IPS-20b (cell line): Measurements from ENCODE around the gene SLC25A13.
"Not testable (repeated sequence)": the region's sequence is repeated elsewhere in the genome, so short reads cannot be mapped to it uniquely, and the experiment has no call there.

Source experiments
- H3K27ac ChIP-seq: one replicate; pipeline ENCODE4 v1.5.1; 2013; ENCODE audit warnings: low read length
- H3K27me3 ChIP-seq: 2 replicates; pipeline ENCODE4 v1.6.1; 2013; ENCODE audit warnings: mild to moderate bottlenecking, low read length, inconsistent platforms; ENCODE audit not compliant: insufficient read depth
- H3K36me3 ChIP-seq: 2 replicates; pipeline ENCODE4 v1.6.1; 2013; ENCODE audit warnings: low read depth, mild to moderate bottlenecking, inconsistent platforms, low read length, moderate library complexity; ENCODE audit not compliant: insufficient read depth
- H3K4me1 ChIP-seq: 2 replicates; pipeline ENCODE4 v1.6.1; 2013; ENCODE audit warnings: mild to moderate bottlenecking, control low read depth, inconsistent platforms, low read length, moderate library complexity; ENCODE audit not compliant: insufficient read depth
- H3K4me3 ChIP-seq: 2 replicates; pipeline ENCODE4 v1.5.1; 2013; ENCODE audit warnings: mild to moderate bottlenecking, low read length, inconsistent platforms
- H3K9ac ChIP-seq: 2 replicates; pipeline ENCODE4 v1.6.1; 2013; ENCODE audit warnings: low read depth, mild to moderate bottlenecking, inconsistent platforms, low read length, moderate library complexity
- H3K9me3 ChIP-seq: 2 replicates; pipeline ENCODE4 v1.6.1; 2013; ENCODE audit warnings: mild to moderate bottlenecking, low read depth, low read length, inconsistent platforms; ENCODE audit not compliant: insufficient read depth

Gene SLC25A13, protein sequence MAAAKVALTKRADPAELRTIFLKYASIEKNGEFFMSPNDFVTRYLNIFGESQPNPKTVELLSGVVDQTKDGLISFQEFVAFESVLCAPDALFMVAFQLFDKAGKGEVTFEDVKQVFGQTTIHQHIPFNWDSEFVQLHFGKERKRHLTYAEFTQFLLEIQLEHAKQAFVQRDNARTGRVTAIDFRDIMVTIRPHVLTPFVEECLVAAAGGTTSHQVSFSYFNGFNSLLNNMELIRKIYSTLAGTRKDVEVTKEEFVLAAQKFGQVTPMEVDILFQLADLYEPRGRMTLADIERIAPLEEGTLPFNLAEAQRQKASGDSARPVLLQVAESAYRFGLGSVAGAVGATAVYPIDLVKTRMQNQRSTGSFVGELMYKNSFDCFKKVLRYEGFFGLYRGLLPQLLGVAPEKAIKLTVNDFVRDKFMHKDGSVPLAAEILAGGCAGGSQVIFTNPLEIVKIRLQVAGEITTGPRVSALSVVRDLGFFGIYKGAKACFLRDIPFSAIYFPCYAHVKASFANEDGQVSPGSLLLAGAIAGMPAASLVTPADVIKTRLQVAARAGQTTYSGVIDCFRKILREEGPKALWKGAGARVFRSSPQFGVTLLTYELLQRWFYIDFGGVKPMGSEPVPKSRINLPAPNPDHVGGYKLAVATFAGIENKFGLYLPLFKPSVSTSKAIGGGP

GRCh38 chr7:96321658-96322372 is at the start of gene SLC25A13:
TSS of gene SLC25A13 (minus strand) at chr7:96322098. CDS start at chr7:96321956, 142 bp downstream.
- no peaks in the 10 kb centered on the region for H3K9me3 ChIP-seq
- no peaks in the 10 kb centered on the region for H3K36me3 ChIP-seq
- peak within 1 kb of the TSS; percentile 69 for H3K4me3 ChIP-seq
- H3K27ac ChIP-seq = peak within 1 kb of the TSS; percentile 91
- peak within 1 kb of the TSS; percentile 91 for H3K9ac ChIP-seq
- H3K27me3 ChIP-seq = no peaks in the 10 kb centered on the region
- peaks cover 13% of the 10 kb centered on the region; the same call in 1 of the 2 replicates for H3K4me1 ChIP-seq

DNA sequence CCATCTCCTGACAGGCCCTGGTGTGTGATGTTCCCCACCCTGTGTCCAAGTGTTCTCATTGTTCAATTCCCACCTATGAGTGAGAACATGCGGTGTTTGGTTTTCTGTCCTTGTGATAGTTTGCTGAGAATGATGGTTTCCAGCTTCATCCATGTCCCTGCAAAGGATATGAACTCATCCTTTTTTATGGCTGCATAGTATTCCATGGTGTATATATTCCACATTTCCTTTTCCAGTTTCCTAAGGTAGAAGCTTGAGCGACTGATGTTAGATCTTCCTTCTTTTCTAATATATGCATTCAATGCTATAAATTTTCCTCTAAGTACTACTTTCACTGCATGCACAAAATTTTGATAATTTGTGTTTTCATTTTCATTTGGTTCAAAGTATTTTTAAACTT is 44.0 kb upstream of the SLC25A13 start:
- not testable (repeated sequence) for H3K4me3 ChIP-seq

GRCh38 chr7:96361116-96361857 is 39.4 kb upstream of the SLC25A13 start:
- H3K4me3 ChIP-seq = no peak overlapping the region
- H3K9ac ChIP-seq = no peak overlapping the region
- H3K9me3 ChIP-seq = no peaks in the 10 kb centered on the region
- no peak overlapping the region for H3K27ac ChIP-seq
- no peaks in the 10 kb centered on the region for H3K27me3 ChIP-seq
- H3K36me3 ChIP-seq = no peaks in the 10 kb centered on the region
- no peaks in the 10 kb centered on the region for H3K4me1 ChIP-seq

More for the DNA sequence above, 44.0 kb upstream of the SLC25A13 start:
- H3K9me3 ChIP-seq, H3K9ac ChIP-seq, H3K27me3 ChIP-seq, H3K27ac ChIP-seq, H3K4me1 ChIP-seq, H3K36me3 ChIP-seq: not testable (repeated sequence)

GRCh38 chr7:96359876-96360275 is 38.0 kb upstream of the SLC25A13 start:
- no peak overlapping the region for H3K4me3 ChIP-seq
- H3K9ac ChIP-seq = no peak overlapping the region
- H3K36me3 ChIP-seq = no peaks in the 10 kb centered on the region

DNA sequence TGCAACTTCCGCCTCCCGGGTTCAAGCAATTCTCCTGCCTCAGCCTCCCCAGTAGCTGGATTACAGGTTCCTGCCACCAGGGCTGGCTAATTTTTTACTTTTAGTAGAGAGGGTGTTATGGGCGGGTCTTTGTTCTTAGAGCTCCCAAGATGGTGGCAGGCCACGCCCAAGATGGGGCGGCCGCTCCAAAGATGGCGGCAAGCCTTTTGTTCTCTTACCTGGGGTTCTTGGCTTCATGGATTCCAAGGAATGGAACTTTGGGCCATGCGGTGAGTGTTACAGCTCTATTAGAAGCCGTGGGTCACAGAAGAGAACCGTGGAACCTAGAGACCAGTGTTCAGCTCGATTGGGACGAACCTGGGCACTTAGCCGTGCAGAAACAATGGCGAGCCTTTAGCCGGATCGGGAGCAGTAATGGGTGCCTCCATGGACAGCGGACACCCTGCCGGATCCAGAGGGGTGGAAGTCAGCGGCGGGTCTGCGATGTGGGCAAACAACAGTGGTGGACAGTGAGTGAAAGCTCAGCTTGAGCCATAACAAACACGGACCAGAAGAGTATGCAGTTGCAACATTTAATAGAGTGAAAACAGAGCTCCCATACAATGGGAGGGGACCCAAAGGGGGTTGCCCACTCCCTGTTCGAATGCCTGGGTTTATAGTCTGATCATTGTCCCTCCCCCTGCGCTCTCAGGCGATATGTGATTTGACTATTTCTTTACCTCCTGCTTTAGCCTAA is 36.5 kb upstream of the SLC25A13 start:
- not testable (repeated sequence) for H3K4me3 ChIP-seq, H3K36me3 ChIP-seq, H3K9me3 ChIP-seq, H3K4me1 ChIP-seq, H3K27ac ChIP-seq, H3K9ac ChIP-seq, H3K27me3 ChIP-seq

More at GRCh38 chr7:96359876-96360275, 38.0 kb upstream of the SLC25A13 start:
- Histone ChIP-seq H3K27me3 (no peaks in the 10 kb centered on the region), H3K27ac (no peak overlapping the region), H3K9me3 (no peaks in the 10 kb centered on the region), H3K4me1 (no peaks in the 10 kb centered on the region)

DNA sequence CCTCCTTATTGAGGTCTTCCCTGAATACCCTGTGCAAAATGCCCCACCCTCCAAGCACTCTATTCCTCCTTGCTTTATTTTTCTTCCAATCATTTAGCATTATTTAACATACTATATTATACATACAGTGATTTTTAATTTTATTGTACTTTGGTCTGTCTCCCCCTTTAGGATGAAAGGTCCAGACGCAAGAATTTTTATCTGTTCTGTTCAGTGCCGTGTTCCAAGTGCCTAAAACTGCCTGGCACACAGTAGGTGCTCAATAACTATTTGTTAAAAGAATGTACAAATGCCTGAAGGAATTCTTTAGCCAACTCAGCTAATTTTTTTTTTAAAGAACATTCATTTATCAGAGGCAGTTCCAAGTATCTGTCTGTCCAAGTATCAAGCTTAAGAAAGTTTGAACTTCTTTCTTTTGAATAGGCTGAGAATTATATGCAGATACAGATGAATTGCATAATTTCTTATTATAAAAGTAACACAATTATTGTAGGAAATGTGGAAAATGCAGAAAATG is 34.1 kb upstream of the SLC25A13 start:
- no peak overlapping the region for H3K4me3 ChIP-seq
- H3K27ac ChIP-seq = no peak overlapping the region
- H3K27me3 ChIP-seq = no peaks in the 10 kb centered on the region
- H3K4me1 ChIP-seq = no peaks in the 10 kb centered on the region
- H3K36me3 ChIP-seq = no peaks in the 10 kb centered on the region
- H3K9me3 ChIP-seq = no peaks in the 10 kb centered on the region
- no peak overlapping the region for H3K9ac ChIP-seq

DNA sequence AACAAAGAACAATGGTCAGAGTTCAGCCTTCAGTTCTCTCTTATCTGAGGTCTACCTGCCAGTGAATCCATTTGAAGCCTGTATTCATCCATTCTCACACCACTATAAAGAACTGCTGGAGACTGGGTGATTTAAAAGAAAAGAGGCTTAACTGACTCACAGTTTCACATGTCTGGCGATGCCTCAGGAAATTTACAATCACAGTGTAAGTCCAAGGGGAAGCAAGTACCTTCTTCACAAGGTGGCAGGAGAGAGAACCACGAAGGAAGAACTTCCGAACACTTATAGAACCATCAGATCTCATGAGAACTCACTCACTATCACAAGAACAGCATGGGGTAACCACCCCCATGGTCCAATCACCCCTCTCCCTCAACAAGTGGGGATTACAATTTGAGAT is 33.0 kb upstream of the SLC25A13 start:
- no peaks in the 10 kb centered on the region for H3K36me3 ChIP-seq
- no peaks in the 10 kb centered on the region for H3K27me3 ChIP-seq
- H3K9me3 ChIP-seq = no peaks in the 10 kb centered on the region
- no peak overlapping the region for H3K4me3 ChIP-seq
- no peak overlapping the region for H3K9ac ChIP-seq
- no peaks in the 10 kb centered on the region for H3K4me1 ChIP-seq
- no peak overlapping the region for H3K27ac ChIP-seq

DNA sequence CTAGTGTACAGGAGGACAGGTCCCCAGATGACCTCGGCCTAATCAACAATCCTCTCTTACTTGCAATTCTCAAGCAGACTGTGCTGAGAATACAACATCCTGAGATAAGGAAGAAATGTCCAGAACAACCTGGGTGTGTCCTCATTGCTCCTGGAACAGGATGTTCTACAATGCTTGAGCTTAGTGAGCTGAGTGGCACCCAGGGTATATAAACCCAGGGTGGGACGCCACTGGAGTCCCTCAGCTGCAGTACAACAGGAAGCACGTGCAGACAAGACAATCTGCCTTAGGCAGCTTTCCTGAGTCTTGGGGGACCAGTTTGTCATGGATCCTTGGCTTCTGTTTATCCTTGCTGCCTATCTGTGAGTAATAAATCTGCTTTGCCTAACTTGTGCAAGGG is 27.7 kb upstream of the SLC25A13 start:
- Histone ChIP-seq H3K27ac (no peak overlapping the region), H3K9ac (no peak overlapping the region), H3K27me3 (no peaks in the 10 kb centered on the region), H3K4me1 (no peaks in the 10 kb centered on the region), H3K4me3 (no peak overlapping the region), H3K36me3 (no peaks in the 10 kb centered on the region), H3K9me3 (no peaks in the 10 kb centered on the region)

DNA sequence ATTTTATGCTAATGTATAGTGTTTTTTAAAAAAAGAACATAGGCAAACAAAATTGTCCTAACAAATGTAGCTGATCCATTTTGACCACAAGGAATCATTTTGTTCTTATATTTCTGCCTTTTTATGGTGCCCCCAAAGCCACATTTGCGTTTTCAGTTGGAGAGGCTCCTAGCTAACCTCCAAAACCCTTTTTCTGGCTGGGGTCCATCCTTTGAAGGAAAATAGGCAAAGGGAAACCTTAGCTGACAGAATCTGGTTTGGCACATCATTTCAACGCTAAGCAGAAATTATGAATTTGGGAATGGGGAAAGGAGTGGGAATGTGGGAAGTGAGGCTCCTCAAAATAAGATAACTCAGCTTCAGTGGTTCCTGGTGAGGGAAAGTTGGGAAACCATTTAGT is 25.6 kb upstream of the SLC25A13 start:
- Histone ChIP-seq H3K4me3 (no peak overlapping the region), H3K9ac (no peak overlapping the region), H3K9me3 (no peaks in the 10 kb centered on the region), H3K36me3 (no peaks in the 10 kb centered on the region), H3K4me1 (no peaks in the 10 kb centered on the region), H3K27me3 (no peaks in the 10 kb centered on the region), H3K27ac (no peak overlapping the region)

DNA sequence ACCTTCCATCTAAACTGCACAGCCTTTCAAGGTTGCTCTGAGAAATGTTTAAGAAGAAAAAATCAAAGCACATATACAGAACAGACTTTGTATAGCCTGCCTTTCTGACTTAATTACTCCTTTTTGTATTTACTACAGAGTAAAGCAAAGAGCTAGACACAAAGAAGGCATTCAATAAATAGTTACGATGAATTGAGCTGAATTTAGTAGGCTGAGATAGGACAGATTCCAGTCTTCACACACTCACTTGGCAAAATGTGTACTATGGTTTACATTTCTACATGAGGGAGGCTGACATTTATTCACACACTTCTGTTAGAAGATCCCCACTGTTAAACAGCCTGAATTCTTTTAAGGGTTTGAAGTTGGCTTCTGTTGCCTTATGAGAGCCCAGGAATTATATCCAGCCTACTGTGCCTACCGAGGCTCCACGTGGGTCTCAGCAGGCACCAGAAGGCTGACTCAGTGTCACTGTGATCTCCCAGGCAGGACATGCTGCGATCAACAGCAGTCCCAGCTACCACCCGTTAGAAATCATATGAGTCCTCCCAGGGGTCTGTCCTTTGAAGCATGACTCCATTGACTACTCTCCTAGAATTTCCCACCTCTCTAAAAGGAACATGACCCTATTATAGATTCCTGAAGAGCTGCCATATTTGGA is 24.5 kb upstream of the SLC25A13 start:
- no peak overlapping the region for H3K4me3 ChIP-seq
- H3K27me3 ChIP-seq = no peaks in the 10 kb centered on the region
- no peak overlapping the region for H3K27ac ChIP-seq
- H3K36me3 ChIP-seq = no peaks in the 10 kb centered on the region
- H3K9me3 ChIP-seq = no peaks in the 10 kb centered on the region
- no peak overlapping the region for H3K9ac ChIP-seq
- no peaks in the 10 kb centered on the region for H3K4me1 ChIP-seq
